Heart left ventricle (tissue), 13 donors: ENCODE measurements around the gene STIM2.

Experiments
- POLR2A ChIP-seq, 2 donors: fragments of 450-650 bp; IDR thresholded peaks; one replicate each; pipeline ENCODE4 v1.6.1; 2017; ENCODE audit warnings: antibody characterized with exemption in 2 of 2, mild to moderate bottlenecking in 2 of 2, moderate library complexity in 2 of 2
- TF ChIP-seq, protein P1 (sequence below), 12 donors: fragments of 200-600 bp; sonication (generic) in 4 of 12; IDR thresholded peaks; one replicate each; pipeline versions ENCODE4 v1.5.0 to v1.8.0; 2018 to 2022; ENCODE audit warnings: antibody characterized with exemption in 12 of 12, mild to moderate bottlenecking in 5 of 12
- donor health status: ischemic (EF 13 %, LVEDD 7.1; RV severe dilation, severe dysfunction).
- donor health status: DM: no; HTN: yes; CAD: no.
- donor health status: DM: no; HTN: no; CAD: no.
- donor health status: ischemic (EF 25% LVEDD 6.9; RV normal size, moderate dysfunction).
- donor health status: ischemic (EF 25% LVEDD 5.7; RV mildly dilated, moderate dysfunction).
- donor health status: ischemic (EF 35%, LVEDD 5.7; RV mildly dilated, moderate dysfunction).
- donor health status: nonischemic (EF 11% LVEDD 7.7; RV severe dilation, severe dysfunction).
- donor health status: DM: yes; HTN: yes; CAD: no.
- donor health status: PGD.
- donor health status: ischemic (EF 29% LVEDD 5.4; RV normal size, mild dysfunction).
- donor health status: nonischemic (EF 23%, LVEDD 6.1; RV moderate dilation, normal function).

DNA sequence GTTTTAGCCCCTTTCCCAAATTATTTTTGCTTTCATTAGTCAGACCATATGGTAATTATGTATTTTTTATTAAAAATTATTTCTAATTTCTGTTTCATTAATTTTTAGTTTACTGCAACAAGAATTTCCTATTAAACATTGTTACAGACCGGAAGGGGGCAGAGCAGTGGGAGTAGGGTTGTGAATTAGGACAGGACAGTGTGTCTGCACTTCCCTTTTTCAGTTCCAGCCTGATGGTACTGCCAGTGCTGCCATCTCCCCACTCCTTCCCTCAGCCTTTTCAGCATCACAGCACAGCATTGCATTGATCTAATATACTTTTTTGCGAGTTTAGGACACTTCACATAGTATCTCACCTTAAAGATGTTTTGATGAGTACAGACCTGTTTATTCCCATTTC lies 76.5 kb downstream of the STIM2 start:
- TF ChIP-seq POLR2A (IDR thresholded peaks at IDR 0.05) = no peak
- TF ChIP-seq, protein P1, sequence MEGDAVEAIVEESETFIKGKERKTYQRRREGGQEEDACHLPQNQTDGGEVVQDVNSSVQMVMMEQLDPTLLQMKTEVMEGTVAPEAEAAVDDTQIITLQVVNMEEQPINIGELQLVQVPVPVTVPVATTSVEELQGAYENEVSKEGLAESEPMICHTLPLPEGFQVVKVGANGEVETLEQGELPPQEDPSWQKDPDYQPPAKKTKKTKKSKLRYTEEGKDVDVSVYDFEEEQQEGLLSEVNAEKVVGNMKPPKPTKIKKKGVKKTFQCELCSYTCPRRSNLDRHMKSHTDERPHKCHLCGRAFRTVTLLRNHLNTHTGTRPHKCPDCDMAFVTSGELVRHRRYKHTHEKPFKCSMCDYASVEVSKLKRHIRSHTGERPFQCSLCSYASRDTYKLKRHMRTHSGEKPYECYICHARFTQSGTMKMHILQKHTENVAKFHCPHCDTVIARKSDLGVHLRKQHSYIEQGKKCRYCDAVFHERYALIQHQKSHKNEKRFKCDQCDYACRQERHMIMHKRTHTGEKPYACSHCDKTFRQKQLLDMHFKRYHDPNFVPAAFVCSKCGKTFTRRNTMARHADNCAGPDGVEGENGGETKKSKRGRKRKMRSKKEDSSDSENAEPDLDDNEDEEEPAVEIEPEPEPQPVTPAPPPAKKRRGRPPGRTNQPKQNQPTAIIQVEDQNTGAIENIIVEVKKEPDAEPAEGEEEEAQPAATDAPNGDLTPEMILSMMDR (IDR thresholded peaks at IDR 0.05) = peak in 1 of 12 donors; percentile 16
